Mucosa of descending colon (tissue), 3 donors: ENCODE results near the gene TACR1. TPM values are rescaled to one million over a fixed set of nuclear protein-coding genes. Genes with fewer than 3 reads are reported as not detected.

Experiments
- ATAC-seq: fragments of 200-7000 bp; cut with Tn5 transposase; one replicate; pipeline ENCODE4 v1.9.1; 2020; ENCODE audit warnings: mild to moderate bottlenecking, moderate library complexity
- DNase-seq, 3 donors: peaks; one replicate each; pipeline ENCODE4 v3.0.0-alpha.2; 2020
- H3K36me3 ChIP-seq: fragments of 200-600 bp; one replicate; pipeline ENCODE4 v1.8.0; 2021; ENCODE audit warnings: low read depth, mild to moderate bottlenecking
- H3K4me1 ChIP-seq: fragments of 200-600 bp; one replicate; pipeline ENCODE4 v1.8.0; 2021; ENCODE audit warnings: low read depth, mild to moderate bottlenecking
- H3K4me3 ChIP-seq: fragments of 200-600 bp; one replicate; pipeline ENCODE4 v1.8.0; 2021; ENCODE audit warnings: mild to moderate bottlenecking
- H3K9me3 ChIP-seq: fragments of 200-600 bp; one replicate; pipeline ENCODE4 v1.8.0; 2021; ENCODE audit warnings: mild to moderate bottlenecking
- intact Hi-C, 2 donors: fragments of 100-400 bp; cut with DNase I in 1 of 2; cut with micrococcal nuclease in 1 of 2; formaldehyde crosslinking; loops; one replicate each; pipeline versions ENCODE4 v1.11.0 to v1.11.1; 2022; cut with DNase I, micrococcal nuclease
- total RNA-seq, 3 donors: library from RNA; stranded (reverse); fragmentation: NEBNext Ultra II Directional in 2 of 3; extraction: Animal tissue kit (Norgen Biotek cat#: 25700) in 2 of 3; gene quantifications; one replicate each; pipeline versions ENCODE4 v1.2.1 to v1.2.4, GENCODE V29; 2021 to 2023
- TF ChIP-seq, protein P1 (sequence below): fragments of 200-600 bp; IDR thresholded peaks from one replicate; pipeline ENCODE4 v1.8.0; 2022; ENCODE audit warnings: antibody characterized with exemption, mild to moderate bottlenecking
- donor health status: DM: no; HTN: no; CAD: no; lungs with moderate emphysema.
- donor health status: DM: no; HTN: no; CAD: no.
- donor health status: DM: no; HTN: yes; CAD: no.

The TACR1 gene
- total RNA-seq, 3 donors from 2014 or later, result 0.81 to 1.2 (median 1.0) TPM

DNA sequence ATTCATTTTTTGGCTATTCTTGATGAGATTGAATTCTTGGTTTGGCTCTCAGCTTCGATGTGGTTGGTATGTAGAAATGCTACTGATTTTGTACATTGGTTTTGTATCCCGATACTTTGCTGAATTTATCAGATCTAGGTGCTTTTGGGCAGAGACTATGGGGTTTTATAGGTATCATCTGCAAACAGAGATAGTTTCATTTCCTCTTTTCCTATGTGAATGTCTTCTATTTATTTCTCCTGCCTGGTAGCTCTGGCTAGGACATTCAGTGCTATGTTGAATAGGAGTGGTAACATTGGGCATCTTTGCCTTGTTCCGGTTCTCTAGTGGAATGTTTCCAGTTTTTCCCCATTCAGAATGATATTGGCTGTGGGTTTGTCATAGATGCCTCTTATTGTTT, 5.5 kb upstream of the TACR1 start:
- Histone ChIP-seq H3K4me3 (no peak overlapping the region), H3K4me1 (no peaks in the 10 kb centered on the region), H3K36me3 (no peaks in the 10 kb centered on the region), H3K9me3 (no peaks in the 10 kb centered on the region)
- TF ChIP-seq, protein P1, sequence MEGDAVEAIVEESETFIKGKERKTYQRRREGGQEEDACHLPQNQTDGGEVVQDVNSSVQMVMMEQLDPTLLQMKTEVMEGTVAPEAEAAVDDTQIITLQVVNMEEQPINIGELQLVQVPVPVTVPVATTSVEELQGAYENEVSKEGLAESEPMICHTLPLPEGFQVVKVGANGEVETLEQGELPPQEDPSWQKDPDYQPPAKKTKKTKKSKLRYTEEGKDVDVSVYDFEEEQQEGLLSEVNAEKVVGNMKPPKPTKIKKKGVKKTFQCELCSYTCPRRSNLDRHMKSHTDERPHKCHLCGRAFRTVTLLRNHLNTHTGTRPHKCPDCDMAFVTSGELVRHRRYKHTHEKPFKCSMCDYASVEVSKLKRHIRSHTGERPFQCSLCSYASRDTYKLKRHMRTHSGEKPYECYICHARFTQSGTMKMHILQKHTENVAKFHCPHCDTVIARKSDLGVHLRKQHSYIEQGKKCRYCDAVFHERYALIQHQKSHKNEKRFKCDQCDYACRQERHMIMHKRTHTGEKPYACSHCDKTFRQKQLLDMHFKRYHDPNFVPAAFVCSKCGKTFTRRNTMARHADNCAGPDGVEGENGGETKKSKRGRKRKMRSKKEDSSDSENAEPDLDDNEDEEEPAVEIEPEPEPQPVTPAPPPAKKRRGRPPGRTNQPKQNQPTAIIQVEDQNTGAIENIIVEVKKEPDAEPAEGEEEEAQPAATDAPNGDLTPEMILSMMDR, result no peak
- intact Hi-C loops, result no loop called here
- ATAC-seq (no peak), DNase-seq (no peak)

GRCh38 chr2:75202359-75202758, 3.0 kb upstream of the TACR1 start:
- TF ChIP-seq, protein P1, result no peak
- H3K36me3 ChIP-seq, result no peaks in the 10 kb centered on the region
- ATAC-seq, result no peak
- H3K4me3 ChIP-seq, result no peak overlapping the region
- H3K4me1 ChIP-seq, result no peaks in the 10 kb centered on the region
- H3K9me3 ChIP-seq, result no peaks in the 10 kb centered on the region
- no peak for DNase-seq
- intact Hi-C loops, result no loop called here

DNA sequence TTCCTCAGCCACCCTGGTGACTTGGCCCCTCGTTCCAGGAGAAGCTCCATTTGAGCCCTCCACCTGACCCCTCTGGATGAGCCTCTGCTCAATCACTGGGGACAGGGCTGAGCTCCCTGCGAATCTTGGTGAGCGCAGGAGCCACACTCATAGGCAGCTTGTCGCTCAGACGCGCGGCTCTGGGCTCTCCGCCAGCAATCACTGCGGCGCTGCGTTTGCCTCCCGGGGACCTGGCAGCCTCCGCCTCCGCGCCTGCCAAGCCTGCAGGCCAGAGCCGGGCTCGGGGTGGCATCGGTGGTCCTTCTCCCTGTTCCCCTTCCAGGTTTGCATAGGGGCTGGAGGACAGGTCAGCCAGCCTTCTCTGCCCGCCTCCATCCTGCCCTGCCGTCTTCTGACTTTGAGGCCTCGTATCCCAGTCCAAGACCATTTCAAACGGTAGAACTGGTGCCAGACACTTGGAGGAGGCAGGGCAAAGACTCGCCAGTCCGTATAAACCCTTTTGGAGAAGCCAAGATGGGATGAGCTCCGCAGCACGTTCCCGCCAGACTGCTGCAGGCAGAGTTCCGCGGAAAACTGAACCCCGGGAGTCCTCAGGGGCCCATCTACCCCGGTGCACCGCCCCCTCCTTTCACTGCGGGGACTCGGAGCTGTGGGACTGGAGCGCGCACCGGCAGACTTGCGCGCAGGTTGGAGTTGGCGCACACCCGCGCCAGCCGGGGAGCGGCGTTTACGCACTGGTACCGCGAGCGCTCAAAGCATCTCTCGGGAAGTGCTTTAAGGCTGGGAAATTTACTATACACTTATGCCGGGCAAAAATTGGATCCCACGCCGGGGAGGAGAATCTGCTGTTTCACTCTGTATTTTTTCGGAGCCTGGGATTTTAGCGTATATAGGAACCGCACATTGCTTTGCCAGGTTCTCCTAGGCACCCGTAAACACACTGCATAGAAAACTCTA, 1.1 kb upstream of the TACR1 start:
- TF ChIP-seq, protein P1, result no peak
- H3K4me1 ChIP-seq, result no peaks in the 10 kb centered on the region
- intact Hi-C loops, result no loop called here
- H3K9me3 ChIP-seq, result no peaks in the 10 kb centered on the region
- ATAC-seq (peak; percentile 52), DNase-seq (peak in 2 of 3 donors; percentile 11 to 30)
- H3K4me3 ChIP-seq, result no peak overlapping the region
- H3K36me3 ChIP-seq, result no peaks in the 10 kb centered on the region

DNA sequence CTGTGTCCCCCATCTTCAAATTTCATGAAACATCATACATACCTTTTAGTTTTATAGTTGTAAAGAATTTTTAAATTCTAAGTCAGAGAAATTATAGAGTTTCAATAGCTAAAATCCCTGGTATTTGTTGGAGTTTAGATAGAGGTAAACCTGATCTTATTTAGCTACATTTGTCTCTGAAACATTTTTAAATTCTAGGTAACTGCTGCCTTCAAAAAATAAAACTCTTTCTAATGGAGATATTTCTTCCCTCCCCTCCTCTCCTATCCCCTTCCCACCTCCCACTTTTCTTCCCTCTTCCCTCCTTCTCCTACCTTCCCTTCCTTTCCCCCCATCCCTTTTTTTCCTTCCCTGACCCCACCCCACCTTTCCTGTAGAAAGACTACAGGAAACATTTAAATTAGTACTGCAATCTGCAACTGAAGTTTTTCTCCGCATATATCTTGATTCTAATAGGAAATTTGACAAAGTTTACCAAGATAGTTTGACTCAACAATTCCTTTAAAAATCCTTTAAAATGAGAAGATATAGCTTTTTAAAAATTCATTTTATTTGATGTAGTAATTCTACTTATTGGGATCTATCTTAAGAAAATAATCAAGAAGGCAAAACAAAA, 4.1 kb downstream of the TACR1 start:
- intact Hi-C loops, result no loop called here
- no peaks in the 10 kb centered on the region for H3K9me3 ChIP-seq
- H3K4me1 ChIP-seq, result no peaks in the 10 kb centered on the region
- H3K36me3 ChIP-seq, result no peaks in the 10 kb centered on the region
- ATAC-seq, result no peak
- DNase-seq, result no peak
- TF ChIP-seq, protein P1, result no peak
- H3K4me3 ChIP-seq, result no peak overlapping the region

DNA sequence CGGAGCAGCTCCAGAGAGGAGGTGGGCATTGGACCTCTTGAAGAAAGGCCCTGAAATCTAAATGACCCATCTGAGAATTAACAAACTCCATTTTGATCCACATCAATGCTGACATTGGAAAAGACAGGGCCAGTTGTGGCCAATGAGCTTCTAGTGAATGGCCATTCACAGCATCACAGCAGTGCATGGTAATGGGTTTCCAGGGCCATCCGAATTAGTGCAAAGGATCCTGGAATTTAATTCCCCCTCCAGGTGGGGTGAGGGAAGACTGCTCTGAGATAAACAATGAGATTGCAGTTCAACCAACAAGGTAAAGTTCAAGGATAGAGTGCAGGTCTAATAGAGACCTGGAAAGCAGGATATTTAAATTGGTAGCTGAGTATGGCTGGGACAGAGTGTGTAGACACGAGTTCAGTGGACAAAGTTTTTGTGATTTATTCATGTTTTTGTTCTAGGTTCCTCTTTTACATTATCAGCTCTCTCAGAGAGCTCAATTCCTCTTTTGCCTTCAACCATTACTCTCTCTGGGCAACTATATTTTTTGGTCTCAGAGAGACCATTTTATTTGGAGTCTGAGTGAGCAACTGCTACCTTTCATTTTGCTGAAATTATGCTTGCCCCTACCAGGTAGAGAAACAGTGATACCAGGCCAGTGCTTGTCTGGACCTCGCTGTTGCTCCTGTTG, 5.0 kb downstream of the TACR1 start:
- ATAC-seq (no peak), DNase-seq (no peak)
- TF ChIP-seq, protein P1, result no peak
- H3K36me3 ChIP-seq, result no peaks in the 10 kb centered on the region
- no peaks in the 10 kb centered on the region for H3K9me3 ChIP-seq
- intact Hi-C loops, result no loop called here
- H3K4me3 ChIP-seq, result no peak overlapping the region
- no peaks in the 10 kb centered on the region for H3K4me1 ChIP-seq
